ENCODE results near the gene NFIC.
"Not testable (repeated sequence)": the region's sequence is repeated elsewhere in the genome, so short reads cannot be mapped to it uniquely, and the experiment has no call there.

Gene NFIC

DNA sequence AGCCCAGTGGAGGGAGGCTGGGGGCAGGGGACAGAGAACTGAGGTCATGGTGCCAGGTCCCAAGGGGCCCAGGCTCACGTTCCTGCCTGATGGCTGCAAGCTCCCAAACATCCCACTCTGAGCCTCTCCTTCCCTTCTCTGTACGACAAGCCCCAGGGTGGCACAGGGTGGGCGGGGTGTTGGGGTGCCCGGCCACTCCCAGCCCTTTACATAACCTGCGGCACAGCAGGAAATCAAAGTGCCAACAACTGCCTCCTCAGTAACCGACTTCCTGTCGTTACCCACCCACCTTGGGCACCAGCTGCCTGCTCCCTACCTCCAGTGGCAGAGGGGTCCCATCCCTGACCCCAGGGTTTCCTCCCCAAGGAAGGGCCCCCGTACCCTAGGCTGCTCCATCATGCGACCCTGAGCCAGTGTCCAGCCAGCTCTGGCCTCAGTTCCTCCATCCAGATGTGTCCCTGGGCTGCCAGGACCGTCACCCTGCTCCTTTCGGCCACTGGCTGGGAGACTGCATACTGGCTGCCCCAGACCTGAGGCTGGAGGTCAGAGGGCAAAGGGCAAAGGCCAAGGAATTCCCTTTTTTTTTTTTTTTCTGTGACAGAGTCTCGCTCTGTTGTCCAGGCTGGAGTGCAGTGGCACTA is 27.7 kb upstream of the NFIC start:
- peak; percentile 34 for DNase-seq (ENCODE audit: low read depth)

DNA sequence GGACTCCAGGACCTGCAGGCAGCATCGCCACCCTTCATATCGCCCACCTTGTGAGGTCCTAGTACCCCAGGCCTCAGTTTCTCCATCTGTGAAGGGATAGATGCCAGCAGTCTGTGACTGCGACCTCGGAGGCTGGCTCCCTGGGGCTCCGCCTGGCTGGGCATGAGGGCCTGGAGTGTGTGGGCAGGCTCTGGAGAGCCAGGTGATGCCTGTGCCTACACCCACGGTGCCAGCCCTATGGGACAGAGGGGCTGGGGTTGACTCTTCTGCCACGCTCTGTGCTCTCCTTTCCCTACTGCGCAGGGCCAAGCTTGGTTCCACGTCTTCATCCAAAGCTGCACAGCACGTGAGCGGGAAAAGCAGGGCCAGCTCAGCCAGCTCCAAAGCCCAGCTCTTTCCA is 26.0 kb upstream of the NFIC start:
- no peak for DNase-seq (ENCODE audit: low read depth)

DNA sequence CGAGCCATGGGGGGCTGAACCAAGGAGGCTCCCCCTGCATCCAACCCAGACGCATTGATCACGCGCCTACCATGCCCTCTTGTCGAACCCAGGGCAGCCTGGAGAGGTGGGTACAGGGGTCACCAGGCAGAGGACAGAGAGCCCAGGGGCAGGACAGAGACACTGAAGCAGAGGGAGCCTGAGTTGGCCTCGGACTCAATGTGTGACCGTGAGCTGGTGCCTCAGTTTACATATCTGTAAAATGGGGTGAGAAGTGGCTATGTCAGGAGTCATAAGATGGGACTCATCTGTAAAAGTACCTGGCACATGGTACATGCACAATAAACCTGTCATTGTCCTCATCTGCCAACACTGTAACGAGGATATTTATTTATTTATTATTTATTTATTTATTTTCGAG is 24.1 kb upstream of the NFIC start:
- DNase-seq (ENCODE audit: low read depth): no peak

DNA sequence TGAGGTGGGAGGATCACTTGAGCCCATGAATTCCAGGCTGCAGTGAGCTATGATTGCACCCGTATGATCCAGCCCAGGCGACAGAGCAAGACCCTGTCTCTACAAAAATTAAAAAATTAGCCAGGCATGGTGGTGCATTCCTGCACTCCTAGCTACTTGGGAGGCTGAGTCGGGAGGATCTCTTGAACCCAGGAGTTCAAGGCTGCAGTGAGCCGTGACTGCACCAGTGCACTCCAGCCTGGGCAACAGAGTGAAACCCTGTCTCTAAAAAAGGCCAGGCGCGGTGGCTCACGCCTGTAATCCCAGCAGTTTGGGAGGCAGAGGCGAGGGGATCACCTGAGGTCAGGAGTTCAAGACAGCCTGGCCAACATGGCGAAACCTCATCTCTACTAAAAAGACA is 23.4 kb upstream of the NFIC start:
- DNase-seq (ENCODE audit: low read depth): not testable (repeated sequence)

DNA sequence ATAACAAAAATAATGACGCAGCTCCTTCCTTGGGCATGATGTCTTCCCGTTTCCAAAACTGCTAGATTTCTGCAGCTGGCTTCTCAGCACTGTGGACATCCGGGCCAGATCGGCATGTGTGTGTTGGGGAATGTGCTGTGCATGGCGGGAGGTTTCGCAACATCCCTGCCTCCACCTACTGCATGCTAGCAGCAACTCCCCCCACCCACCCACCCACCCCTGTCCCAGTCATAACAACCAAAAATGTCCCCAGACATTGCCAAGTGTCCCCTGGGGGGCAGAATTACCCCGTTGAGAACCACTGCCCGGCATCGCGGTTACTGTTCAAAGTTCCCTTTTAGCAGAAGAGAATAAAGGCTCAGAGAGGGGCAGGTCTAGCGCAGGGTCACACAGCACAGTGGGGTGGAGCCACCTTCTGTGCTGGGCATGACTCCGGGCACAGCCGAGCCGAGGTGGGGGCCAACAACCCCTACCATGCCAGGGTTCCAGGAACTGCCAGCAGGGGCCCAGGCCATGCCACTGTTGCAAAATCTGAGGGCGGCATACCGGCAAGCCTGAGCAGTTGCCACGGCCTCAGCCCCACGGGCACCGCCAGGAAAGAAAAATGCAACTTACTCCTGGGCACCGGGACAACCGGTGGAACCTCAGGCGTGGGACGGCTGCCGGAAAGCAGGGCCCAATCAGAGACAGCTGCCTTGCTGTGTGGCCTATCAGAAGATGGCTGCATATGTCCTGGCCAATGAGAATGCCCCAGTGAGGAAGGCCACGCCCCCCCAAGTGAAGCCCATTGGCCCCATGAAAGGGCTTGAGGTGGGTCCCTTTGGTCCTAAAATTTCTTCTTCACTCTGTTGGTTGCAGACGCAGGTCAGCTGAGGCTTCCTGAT is 22.5 kb upstream of the NFIC start:
- no peak for DNase-seq (ENCODE audit: low read depth)

DNA sequence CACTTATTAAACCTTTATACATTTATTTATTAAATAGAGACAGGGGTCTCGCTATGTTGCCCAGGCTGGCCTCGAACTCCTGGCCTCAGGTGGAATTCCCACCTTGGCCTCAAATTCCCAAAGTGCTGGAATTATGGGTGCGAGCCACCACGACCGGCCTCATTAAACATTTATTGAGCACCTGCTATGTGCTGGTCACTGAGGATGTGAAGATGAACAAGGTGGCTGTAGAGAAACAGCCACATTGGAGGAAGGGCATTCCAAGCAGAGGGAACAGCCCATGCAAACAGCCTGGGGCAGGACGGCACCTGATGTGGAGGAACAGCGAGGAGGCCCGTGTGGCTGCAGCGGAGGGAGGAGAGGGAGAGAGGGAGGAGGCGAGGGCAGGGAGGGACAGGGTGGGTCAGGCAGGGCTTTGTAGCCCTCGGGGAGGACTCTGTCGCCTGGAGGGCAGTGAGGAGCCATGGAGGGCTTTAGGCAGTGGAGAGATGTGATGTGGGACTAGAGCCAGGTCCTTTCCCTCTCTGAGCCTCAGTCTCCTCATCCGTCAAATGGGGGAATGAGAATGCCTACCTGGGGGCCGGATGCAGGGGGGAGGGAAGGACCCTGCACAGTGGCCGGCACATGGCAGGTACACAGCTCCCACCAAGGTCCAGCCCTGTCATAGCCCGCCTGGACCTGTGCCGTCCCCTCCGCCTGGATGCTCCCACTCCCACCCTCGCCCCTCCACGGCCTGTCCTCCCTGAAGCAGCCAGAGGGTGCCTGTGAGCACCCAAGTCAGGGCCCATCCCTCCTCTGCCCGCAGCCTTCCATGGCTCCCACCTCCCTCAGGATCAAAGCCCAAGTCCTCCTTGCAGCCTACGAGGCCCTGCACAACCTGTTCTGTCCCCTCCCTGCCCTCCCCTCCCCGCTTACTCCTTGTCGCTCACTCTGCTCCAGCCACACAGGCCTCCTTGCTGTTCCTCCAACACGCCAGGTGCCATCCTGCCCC is 21.5 kb upstream of the NFIC start:
- DNase-seq (ENCODE audit: low read depth): no peak

DNA sequence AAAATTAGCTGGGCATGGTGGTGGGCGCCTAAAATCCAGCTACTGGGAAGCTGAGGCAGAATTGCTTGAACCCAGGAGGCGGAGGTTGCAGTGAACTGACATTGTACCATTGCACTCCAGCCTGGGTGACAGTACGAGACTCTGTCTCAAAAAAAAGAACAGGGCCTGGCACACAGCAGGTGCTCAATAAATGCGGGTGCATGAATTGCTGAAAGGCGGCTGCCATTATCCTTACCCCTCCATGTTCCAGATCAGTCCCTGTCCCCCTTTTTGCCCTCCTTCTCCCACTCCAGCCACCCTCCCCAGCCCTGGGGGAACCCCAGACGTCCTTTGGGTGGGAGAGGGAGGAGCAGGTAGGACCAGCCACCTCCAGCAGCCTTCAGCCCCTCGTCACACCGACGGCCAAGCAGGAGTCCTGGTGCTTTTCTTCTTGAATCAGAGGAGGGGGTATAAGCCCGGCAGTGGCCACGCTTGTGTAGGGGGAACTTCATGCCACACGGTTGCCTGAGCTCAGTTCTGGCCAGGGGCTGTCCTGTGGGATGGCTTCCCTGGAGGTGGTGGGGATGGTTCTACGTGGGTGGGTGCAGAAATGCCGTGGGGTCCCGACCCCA is 20.4 kb upstream of the NFIC start:
- no peak for DNase-seq (ENCODE audit: low read depth)

DNA sequence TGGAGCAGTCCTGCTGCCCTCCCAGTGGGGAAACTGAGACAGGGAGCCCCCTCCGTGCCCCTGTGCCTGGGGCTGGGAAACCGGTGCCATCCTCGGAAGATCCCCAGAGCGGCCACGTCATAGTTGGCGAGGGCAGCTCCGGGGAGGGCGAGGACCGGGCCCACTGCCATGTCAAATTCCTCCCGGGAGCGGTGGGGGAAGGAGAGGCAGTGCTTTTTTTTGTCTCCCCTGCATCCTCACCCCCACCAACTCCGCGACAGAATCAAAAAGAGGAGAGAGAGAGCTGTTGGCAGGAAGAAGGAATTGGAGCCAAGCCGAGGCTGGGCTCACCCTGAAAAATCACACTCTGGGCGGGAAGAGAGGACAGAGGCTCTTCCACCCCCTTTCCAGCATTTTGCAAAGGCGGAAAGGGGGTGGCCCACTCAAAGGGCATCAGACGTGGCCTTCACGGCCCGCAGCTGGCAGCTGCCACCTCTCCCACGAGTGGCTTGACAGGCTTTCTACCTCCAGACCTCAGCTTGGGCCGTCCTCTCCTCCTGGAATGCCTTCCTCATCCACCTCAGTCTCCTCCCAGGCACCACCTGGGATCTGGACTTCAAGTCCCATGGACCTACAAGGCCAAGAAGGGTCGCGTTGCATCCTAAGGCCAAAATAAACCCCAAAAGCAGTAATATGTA is 19.6 kb upstream of the NFIC start:
- no peak for DNase-seq (ENCODE audit: low read depth)

DNA sequence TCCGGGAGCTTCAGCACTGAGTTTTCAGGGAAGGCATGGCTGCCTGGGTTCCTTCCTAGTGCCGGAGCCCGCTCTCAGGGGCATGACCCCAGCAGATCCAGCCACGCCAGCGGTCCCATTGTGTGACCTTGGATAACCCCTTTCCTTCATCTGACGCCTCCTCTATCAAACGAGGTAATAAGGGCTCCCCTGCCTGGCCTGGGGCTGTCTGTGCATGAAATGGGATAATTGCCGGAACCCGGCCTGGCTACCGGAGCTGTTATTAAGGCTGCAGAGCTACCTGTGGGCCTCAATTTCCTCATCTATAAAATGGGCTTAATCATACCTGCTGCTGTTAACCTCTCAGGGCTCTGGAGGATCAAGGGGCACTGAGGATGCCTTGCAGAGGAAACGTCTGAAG is 18.3 kb upstream of the NFIC start:
- no peak for DNase-seq (ENCODE audit: low read depth)

DNA sequence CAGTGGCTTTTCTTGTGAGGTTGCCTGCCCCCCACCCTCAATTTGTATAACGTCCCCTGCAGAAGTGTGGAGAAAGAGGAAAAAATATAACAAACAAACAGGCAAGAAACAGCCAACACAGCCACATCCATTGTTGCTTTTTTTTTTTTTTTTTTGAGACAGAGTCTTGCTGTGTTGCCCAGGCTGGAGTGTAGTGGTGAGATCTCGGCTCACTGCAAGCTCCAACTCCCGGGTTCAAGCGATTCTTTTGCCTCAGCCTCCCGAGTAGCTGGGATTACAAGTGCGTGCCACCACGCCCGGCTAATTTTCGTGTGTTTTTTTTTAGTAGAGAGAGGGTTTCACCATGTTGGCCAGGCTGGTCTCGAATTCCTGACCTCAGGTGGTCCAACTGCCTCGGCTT is 17.9 kb upstream of the NFIC start:
- not testable (repeated sequence) for DNase-seq (ENCODE audit: low read depth)

DNA sequence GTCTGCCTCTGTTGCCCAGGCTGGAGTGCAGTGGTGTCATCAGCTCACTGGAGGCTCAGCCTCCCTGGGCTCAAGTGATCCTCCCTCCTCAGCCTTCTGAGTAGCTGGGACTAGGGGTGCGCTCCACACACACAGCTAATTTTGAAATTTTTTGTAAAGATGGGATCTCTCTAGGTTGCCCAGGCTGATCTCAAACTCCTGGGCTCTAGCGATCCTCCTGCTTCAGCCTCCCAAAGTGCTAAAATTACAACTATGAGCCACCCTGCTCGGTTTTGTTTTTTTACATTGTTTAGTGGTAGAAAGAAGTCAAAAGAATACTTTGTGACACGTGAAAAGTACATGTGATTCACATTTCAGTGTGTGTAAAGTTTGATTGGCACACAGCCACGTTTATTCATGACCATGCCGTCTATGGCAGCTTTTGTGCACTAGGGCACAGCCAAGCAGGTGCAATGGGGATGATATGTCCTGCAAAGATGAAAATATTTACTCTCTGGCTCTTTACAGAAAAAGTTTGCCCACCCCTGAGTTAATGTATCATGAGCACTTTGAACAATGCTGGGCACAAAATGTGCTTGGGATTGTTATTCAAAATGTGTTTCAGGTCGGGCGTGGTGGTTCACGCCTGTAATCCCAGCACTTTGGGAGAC is 16.2 kb upstream of the NFIC start:
- no peak for DNase-seq (ENCODE audit: low read depth)

DNA sequence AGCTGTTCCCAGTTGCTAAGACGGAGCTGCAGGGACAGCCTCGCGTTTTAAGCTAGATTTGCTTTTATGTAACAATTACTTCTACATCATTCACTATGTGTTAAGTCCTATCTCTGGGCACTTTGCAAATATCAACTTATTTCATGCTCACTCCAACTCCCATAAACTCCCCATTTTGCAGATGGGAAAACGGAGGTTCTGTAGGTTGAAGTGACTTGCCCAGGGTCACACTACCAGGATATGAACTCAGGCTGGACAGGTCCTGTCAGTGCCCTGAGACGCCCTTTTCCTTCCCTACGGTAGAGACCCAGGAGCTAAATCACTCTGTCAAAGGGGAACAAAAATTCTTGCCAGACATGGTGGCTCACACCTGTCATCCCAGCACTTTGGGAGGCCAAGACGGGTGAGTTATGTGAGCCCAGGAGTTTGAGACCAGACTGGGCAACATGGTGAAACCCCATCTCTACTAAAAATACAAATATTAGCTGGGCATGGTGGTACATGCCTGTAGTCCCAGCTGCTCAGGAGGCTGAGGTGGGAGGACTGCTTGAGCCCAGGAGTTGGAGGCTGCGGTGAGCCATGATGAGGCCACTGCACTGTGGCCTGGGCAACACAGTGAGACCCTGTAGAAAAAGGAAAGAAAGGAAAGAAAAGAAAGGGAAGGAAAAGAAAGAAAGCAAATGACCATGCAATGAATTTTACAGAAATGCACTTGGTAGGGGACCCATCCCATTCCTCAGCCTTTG is 14.5 kb upstream of the NFIC start:
- DNase-seq (ENCODE audit: low read depth): no peak

DNA sequence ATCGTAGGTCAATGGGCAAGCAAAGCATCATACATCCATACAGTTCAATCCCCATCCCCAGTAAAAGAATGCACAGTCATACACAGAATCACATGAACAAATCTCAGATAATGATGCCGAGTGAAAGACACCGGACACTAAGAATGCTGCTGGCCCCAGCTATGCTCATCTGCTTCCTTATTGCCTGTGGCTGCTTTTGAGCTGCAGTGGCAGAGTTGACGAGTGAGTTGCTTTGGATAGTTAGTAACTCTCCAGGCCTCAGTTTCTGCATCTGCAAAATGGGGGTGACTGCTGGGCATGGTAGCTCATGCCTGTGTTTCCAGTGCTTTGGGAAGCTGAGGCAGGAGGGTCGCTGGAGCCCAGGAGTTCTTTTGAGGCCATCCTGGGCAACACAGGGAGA is 12.9 kb upstream of the NFIC start:
- DNase-seq (ENCODE audit: low read depth): no peak

DNA sequence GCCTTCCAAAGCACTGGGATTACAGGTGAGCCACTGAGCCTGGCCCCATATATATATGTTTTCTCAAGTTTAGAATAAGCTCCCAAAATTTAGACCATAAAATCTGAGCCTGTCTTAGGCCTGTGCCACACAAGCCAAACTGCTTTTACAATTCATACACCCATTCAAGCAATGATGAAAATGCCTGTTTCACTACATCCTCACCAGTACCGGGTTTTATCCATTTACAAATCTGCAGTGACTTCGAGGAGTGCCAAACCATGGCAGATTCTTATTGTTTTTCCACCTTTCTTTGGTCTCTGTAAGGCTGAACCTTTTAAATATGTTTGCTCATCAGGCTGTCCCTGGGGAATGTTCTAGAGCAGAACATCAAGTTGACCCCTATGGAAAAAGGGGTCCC is 9.6 kb upstream of the NFIC start:
- DNase-seq (ENCODE audit: low read depth): no peak

DNA sequence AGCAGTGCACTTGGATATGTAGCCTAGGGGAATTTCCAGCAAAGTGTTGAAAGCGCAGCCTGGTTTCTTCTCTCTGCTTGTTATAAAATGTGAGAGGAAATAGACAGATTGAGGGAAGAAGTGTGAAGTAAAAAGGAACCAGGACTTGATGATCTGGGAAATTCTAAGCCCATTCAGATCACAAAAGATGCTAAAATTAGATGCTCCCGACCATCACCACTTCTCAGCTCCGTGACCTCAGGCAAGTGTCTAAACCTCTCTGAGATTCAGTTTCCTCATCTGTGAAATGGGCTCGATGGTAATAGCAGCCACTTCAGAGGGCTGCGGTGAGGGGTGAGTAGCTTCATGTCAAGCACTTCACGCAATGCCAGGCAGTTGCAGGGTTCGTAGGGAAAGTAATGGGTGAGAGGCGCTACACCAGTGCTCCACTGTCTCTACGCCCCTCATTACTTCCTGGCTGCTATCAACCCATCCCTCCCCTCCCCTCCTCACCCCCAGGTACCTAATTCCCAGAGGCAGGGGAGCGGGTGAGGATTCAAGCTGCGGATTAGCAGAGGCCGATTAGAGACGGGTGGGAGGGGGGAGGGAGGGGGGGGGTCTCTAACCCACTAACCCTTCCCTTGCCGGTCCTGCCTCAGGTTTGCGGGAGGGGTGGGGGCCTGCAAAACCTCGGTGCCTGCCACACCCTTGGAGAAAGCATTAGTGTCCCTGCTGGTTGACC is 9.0 kb upstream of the NFIC start:
- no peak for DNase-seq (ENCODE audit: low read depth)

DNA sequence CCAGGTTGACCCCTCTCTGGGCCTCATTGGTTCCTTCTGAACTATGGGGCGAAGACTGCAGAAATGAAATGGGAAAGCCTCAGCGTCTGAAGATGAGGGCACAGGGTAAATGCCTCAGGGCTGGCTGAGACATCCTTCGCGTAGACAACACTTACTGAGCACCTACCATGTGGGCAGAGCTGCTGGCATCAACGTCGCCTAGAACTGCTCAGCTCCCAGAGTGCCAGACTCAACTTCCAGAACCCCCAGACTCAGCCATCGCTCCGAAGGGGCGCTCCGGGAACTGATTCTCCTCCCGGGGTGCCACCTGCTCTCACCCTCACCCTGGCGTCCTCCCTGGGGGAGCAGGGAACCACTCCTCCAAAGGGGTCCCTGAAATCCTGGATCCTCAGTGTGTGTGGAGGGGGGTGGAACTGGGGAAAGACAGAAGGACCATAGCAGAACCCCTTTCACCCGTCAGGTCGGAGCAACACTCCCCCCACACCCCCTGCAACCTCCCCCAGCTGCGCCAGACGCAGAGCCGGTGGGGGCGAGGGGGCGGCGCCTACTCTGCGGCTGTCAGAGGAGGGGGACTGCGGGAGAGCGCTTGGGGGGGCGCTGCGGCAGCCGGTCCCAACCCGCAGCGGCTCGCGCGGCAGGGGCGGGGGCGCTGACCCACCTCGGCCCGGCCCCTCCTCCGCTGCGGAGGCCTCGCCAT is 8.2 kb upstream of the NFIC start:
- DNase-seq (ENCODE audit: low read depth): no peak

DNA sequence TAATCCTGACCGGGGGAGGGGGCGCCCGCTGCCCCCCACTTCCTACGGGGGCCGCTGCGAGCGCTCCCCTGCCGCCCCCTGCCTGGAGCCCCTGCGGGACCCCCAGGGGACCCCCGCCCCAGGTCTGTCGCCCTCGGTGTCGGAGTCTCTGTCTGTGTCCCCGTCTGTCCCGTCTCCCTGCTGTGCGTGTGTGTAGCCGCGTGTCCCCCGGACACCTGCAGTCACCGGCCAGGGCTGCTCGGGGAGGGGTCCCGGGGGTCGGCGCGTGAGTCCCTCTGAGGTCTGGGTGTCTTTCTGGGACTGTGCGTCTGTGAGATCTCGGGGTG is 7.7 kb upstream of the NFIC start:
- no peak for DNase-seq (ENCODE audit: low read depth)

DNA sequence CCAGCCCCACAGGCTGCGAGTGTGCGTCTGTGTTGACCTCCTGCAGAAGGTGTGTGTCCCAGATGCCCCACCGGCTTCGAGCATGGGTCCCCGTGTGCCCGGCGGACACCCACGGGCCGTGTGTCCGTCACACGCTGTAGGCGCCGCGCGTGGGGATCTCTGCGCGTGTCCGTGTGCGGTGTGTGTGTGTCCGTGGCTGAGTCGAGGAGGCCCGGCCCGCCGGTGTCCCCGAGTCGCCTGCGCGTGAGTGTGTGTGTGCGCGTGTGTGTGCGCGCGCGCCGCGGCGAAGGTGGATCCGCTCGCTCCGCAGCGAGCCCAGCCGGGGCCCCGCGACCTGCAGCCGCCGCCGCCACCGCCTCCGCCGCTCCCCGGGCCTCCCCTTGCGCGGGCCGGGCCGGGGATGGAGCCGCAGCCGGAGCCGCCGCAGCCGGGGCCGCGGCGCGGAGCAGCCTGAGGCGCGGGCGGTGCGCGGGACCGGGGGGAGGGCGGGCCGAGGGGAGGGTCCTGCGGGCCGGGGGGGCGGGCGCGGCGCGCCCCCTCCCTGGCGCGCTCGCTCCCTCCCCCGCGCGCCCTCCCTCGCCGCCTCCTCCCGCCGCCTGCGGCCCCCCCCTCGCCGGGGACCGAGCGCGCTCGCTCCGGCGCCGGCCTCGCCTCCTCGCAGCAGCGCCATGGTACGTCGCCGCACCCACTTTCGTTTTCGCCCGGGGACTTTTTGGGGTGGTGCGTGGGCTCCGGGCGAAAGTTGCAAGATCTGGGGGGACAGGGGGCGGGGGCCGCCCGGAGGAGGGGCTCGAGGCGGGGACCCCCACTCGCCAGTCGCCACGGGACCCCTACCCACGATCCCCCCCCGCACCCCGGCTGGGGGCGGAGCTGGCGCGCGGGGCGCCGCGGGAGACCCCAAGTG is 7.1 kb upstream of the NFIC start:
- DNase-seq (ENCODE audit: low read depth): peak; percentile 34
